SK-N-MC (cell line): Measurements from ENCODE around the gene MRAS.

Experiments
- EZH2 ChIP-seq: fragments of 200-600 bp; sonication (generic); IDR thresholded peaks from one replicate; pipeline ENCODE4 v1.6.1; 2017; ENCODE audit warnings: antibody characterized with exemption
- FOXP2 ChIP-seq: optimal IDR thresholded peaks from 2 replicates; pipeline ENCODE3; 2011; ENCODE audit warnings: mild to moderate bottlenecking, moderate library complexity; ENCODE audit not compliant: insufficient read depth; ENCODE audit errors: extremely low read length, control extremely low read depth
- POLR2AphosphoS5 ChIP-seq: IDR thresholded peaks from 2 replicates; pipeline ENCODE4 v1.6.1; 2012; ENCODE audit warnings: mild to moderate bottlenecking, low read depth, low read length, borderline replicate concordance

GRCh38 chr3:138356730-138357405 lies 8.5 kb downstream of the MRAS start:
- TF ChIP-seq FOXP2: no peak
- no peak for TF ChIP-seq POLR2AphosphoS5
- no peak for TF ChIP-seq EZH2
